ENCODE data around the gene REM2.

GRCh38 chr14:22836301-22837113 lies 46.5 kb upstream of the REM2 start, which contains the start of gene MMP14:
- TF ChIP-seq POLR2AphosphoS5 (IDR thresholded peaks at IDR 0.05; ENCODE audit: low read depth, low read length): no peak
- no peak for TF ChIP-seq REST (IDR thresholded peaks at IDR 0.05; ENCODE audit: insufficient read depth in 1 of 2, low read depth in 2 of 2, low read length in 2 of 2)
- TF ChIP-seq TAF1 (IDR thresholded peaks at IDR 0.05; ENCODE audit: borderline replicate concordance, insufficient read depth, low read length): no peak
